K562 (cell line): ENCODE measurements around the gene PIK3R2. TPM values are rescaled to one million over a fixed set of nuclear protein-coding genes. Genes with fewer than 3 reads are reported as not detected.

Experiments
- ATAC-seq: fragments of 200-7000 bp; cut with Tn5 transposase; 3 replicates; pipeline ENCODE4 v1.9.1; 2020; ENCODE audit warnings: moderate library complexity
- BruUV-seq: library from RNA; stranded (reverse); fragments of 400-500 nt; replicated peaks from 2 replicates; lab custom pipeline; 2021; lab: Mats Ljungman, UMichigan
- CTCF ChIA-PET: fragments of 300-600 bp; formaldehyde crosslinking; extraction: SDS; loops from one replicate; lab custom pipeline; 2021; ENCODE audit warnings: low intra/inter-chr PET ratio; lab: Yijun Ruan, JAX
- POLR2A ChIA-PET: fragments of 300-600, 350-650 bp; sonication (Branson Sonifier 250); formaldehyde crosslinking; extraction: SDS; loops from one replicate; lab custom pipeline; 2021; ENCODE audit warnings: antibody characterized with exemption, inconsistent platforms; lab: Yijun Ruan, JAX
- DNase-seq, 4 experiments: peaks; one replicate each; pipeline versions ENCODE4 v3.0.0 to v3.0.0-alpha.2; 2011 to 2018; ENCODE audit warnings: low spot score in 3 of 4, mixed read lengths in 3 of 4; ENCODE audit errors: extremely low read depth in 1 of 4
- FAIRE-seq: peaks from 2 replicates; lab custom pipeline; 2011; peaks lifted over from hg19 to GRCh38; lab: Jason Lieb, UNC
- H2AFZ ChIP-seq: 2 replicates; pipeline ENCODE4 v1.6.0; 2011; ENCODE audit warnings: low read depth, low read length, control low read depth, inconsistent platforms
- H3K27ac ChIP-seq: fragments of 200-600 bp; 3 replicates; pipeline ENCODE4 v1.8.0; 2011; ENCODE audit warnings: low read depth, mild to moderate bottlenecking, control low read depth, inconsistent platforms, low read length, moderate library complexity, mixed read lengths; ENCODE audit errors: extremely low read depth
- H3K27me3 ChIP-seq, 2 experiments: fragments of 300-600 bp in 1 of 2; 2 replicates in 1 of 2; 3 replicates in 1 of 2; pipeline versions ENCODE4 v1.6.0 to v1.8.0; 2011; ENCODE audit warnings: inconsistent platforms in 2 of 2, low read length in 2 of 2, mild to moderate bottlenecking in 1 of 2, mixed read lengths in 1 of 2, moderate library complexity in 1 of 2; ENCODE audit not compliant: control insufficient read depth in 2 of 2, insufficient read depth in 2 of 2
- H3K36me3 ChIP-seq: fragments of 300-600 bp; 3 replicates; pipeline ENCODE4 v1.8.0; 2011; ENCODE audit warnings: mild to moderate bottlenecking, low read length, inconsistent platforms; ENCODE audit not compliant: control insufficient read depth, insufficient read depth
- H3K4me1 ChIP-seq, 2 experiments: fragments of 200-600 bp in 1 of 2; replicated peaks in 1 of 2; 2 replicates in 1 of 2; 3 replicates in 1 of 2; pipeline versions ENCODE4 v1.5.1 to v1.8.0; 2011; ENCODE audit warnings: inconsistent platforms in 2 of 2, low read length in 2 of 2, mild to moderate bottlenecking in 1 of 2, mixed read lengths in 1 of 2, moderate library complexity in 1 of 2; ENCODE audit not compliant: control insufficient read depth in 2 of 2, insufficient read depth in 2 of 2
- H3K4me2 ChIP-seq: 2 replicates; pipeline ENCODE4 v1.6.1; 2011; ENCODE audit warnings: low read length, control low read depth, inconsistent platforms, mixed read lengths; ENCODE audit not compliant: insufficient read depth
- H3K4me3 ChIP-seq: fragments of 200-600 bp; sonication (generic), shearing (Covaris generic); 2 replicates; pipeline ENCODE4 v1.5.1; 2016; ENCODE audit warnings: control low read depth, inconsistent platforms
- H3K79me2 ChIP-seq: fragments of 200-600 bp; 3 replicates; pipeline ENCODE4 v1.8.0; 2011; ENCODE audit warnings: low read length, inconsistent platforms; ENCODE audit not compliant: control insufficient read depth, insufficient read depth
- H3K9ac ChIP-seq, 2 experiments: 2 replicates each; pipeline versions ENCODE4 v1.6.0 to v1.6.1; 2011; ENCODE audit warnings: low read depth in 2 of 2, low read length in 2 of 2, control low read depth in 1 of 2, inconsistent platforms in 1 of 2, mild to moderate bottlenecking in 1 of 2, mixed read lengths in 1 of 2; ENCODE audit not compliant: insufficient read depth in 1 of 2
- H3K9me1 ChIP-seq: one replicate; pipeline ENCODE4 v1.6.0; 2011; ENCODE audit warnings: inconsistent platforms, mild to moderate bottlenecking, low read length, moderate library complexity; ENCODE audit not compliant: control insufficient read depth, insufficient read depth
- H3K9me3 ChIP-seq: replicated peaks from 2 replicates; pipeline ENCODE4 v1.5.1; 2011; ENCODE audit warnings: low read depth, low read length, inconsistent platforms; ENCODE audit not compliant: control insufficient read depth, insufficient read depth
- H4K20me1 ChIP-seq: replicated peaks from 2 replicates; pipeline ENCODE4 v1.6.1; 2011; ENCODE audit warnings: low read length, inconsistent platforms, mixed read lengths; ENCODE audit not compliant: control insufficient read depth, insufficient read depth
- NCOA4 ChIP-seq: fragments of 450-650 bp; IDR thresholded peaks from 2 replicates; pipeline ENCODE4 v1.6.1; 2018; ENCODE audit warnings: mild to moderate bottlenecking; ENCODE audit not compliant: partially characterized antibody
- NR2C2 ChIP-seq, 2 experiments: fragments of 200-800 bp in 1 of 2; sonication (Bioruptor generic) in 1 of 2; sonication (generic) in 1 of 2; formaldehyde crosslinking in 1 of 2; IDR thresholded peaks; 2 replicates each; pipeline versions ENCODE4 v1.6.1 to v1.8.0; 2016 to 2022; ENCODE audit warnings: mild to moderate bottlenecking in 1 of 2, missing compliant biosample characterization in 1 of 2, missing genetic modification characterization in 1 of 2, missing genetic modification reagents in 1 of 2
- PHB ChIP-seq: fragments of 250-450 bp; sonication (Bioruptor Pico); IDR thresholded peaks from 2 replicates; pipeline ENCODE4 v1.5.0; 2021
- PRMT5 ChIP-seq: sonication (generic); formaldehyde crosslinking; IDR thresholded peaks from 2 replicates; pipeline ENCODE4 v1.5.0; 2020; ENCODE audit warnings: missing genetic modification reagents
- RBM17 ChIP-seq: fragments of 200-400 bp; formaldehyde crosslinking; IDR thresholded peaks from 2 replicates; pipeline ENCODE4 v1.6.1; 2017; ENCODE audit warnings: low read depth, mild to moderate bottlenecking, low read length, borderline replicate concordance
- SMAD4 ChIP-seq: fragments of 250-450 bp; sonication (Bioruptor Pico); conservative IDR thresholded peaks from 2 replicates; pipeline ENCODE4 v1.8.0; 2021; ENCODE audit warnings: inconsistent platforms, mild to moderate bottlenecking, moderate library complexity
- SMARCC2 ChIP-seq: fragments of 450-650 bp; IDR thresholded peaks from 2 replicates; pipeline ENCODE4 v1.6.1; 2017; ENCODE audit warnings: antibody characterized with exemption, moderate library complexity, mild to moderate bottlenecking, low read depth
- ZBTB8A ChIP-seq: fragments of 450-650 bp; IDR thresholded peaks from 2 replicates; pipeline ENCODE4 v1.6.1; 2018; ENCODE audit warnings: mild to moderate bottlenecking, moderate library complexity; ENCODE audit not compliant: partially characterized antibody
- ZNF41 ChIP-seq: fragments of 250-450 bp; sonication (Bioruptor Pico); conservative IDR thresholded peaks from 2 replicates; pipeline ENCODE4 v1.4.0; 2020; ENCODE audit warnings: mild to moderate bottlenecking
- ZNF445 ChIP-seq: fragments of 250-450 bp; sonication (Bioruptor Pico); IDR thresholded peaks from 2 replicates; pipeline ENCODE4 v1.4.0; 2020; ENCODE audit warnings: low read depth, mild to moderate bottlenecking, moderate library complexity
- ZNF586 ChIP-seq: fragments of 450-650 bp; formaldehyde crosslinking; conservative IDR thresholded peaks from 2 replicates; pipeline ENCODE4 v1.4.0; 2020; ENCODE audit warnings: mild to moderate bottlenecking, moderate library complexity
- WGBS: fragments of 100-300 bp; shearing (Covaris generic); methylation state at CpG from one replicate; pipeline ENCODE4 v1.1.6; 2016; ENCODE audit warnings: low coverage, mixed read lengths; ENCODE audit not compliant: insufficient coverage; ENCODE audit errors: missing lambda C conversion rate; 5-methylcytosine and 5-hydroxymethylcytosine counted together
- in situ Hi-C: fragments of 300-500 bp; cut with MboI; formaldehyde crosslinking; loops from 4 replicates; pipeline ENCODE4 v1.15.0; 2018; ENCODE audit warnings: inconsistent platforms, mixed read lengths
- intact Hi-C: fragments of 100-400 bp; cut with micrococcal nuclease; formaldehyde crosslinking; loops from 2 replicates; pipeline ENCODE4 v1.14.2; 2022
- polyA plus RNA-seq, 8 experiments: library from polyadenylated mRNA; depleted of rRNA in 4 of 8; stranded (reverse) in 5 of 8; unstranded in 3 of 8; fragments of >200 nt; fragmentation: Nextera tagmentation in 2 of 8; fragmentation: Illumina TruSeq in 1 of 8; extraction: Ambion mirVana in 2 of 8; extraction: Trizol in 1 of 8; gene quantifications; 2 replicates each; pipeline versions ENCODE4 v1.2.1 to v1.2.3, GENCODE V29; 2011 to 2014; ENCODE audit warnings: inconsistent platforms in 1 of 8, missing spikeins in 1 of 8
- total RNA-seq, 7 experiments: library from RNA; depleted of rRNA in 6 of 7; stranded (reverse); fragments of >200 nt in 6 of 7; fragmentation: Illumina TruSeq in 2 of 7; extraction: Trizol in 2 of 7; gene quantifications; 2 replicates each; pipeline versions ENCODE4 v1.2.1 to v1.2.3, GENCODE V29; 2011 to 2021; ENCODE audit warnings: low replicate concordance in 1 of 7
- TF ChIP-seq, protein P1 (sequence below): sonication (generic); formaldehyde crosslinking; IDR thresholded peaks from 2 replicates; pipeline ENCODE4 v1.8.0; 2022; ENCODE audit warnings: missing genetic modification reagents, mild to moderate bottlenecking, moderate library complexity, borderline replicate concordance
- TF ChIP-seq, protein P2 (sequence below): sonication (generic); formaldehyde crosslinking; IDR thresholded peaks from 2 replicates; pipeline ENCODE4 v1.8.0; 2022; ENCODE audit warnings: missing genetic modification reagents, mild to moderate bottlenecking, borderline replicate concordance
- TF ChIP-seq, protein P3 (sequence below): fragments of 250-450 bp; sonication (Bioruptor Pico); IDR thresholded peaks from 2 replicates; pipeline ENCODE4 v1.4.0; 2020

Gene PIK3R2
- total and polyA plus RNA-seq, 9 of the 15 experiments (the other 6 are each of a cell fraction or from before 2014, with no cell fraction given), result 0.39 to 37.9 (median 5.3) TPM

DNA sequence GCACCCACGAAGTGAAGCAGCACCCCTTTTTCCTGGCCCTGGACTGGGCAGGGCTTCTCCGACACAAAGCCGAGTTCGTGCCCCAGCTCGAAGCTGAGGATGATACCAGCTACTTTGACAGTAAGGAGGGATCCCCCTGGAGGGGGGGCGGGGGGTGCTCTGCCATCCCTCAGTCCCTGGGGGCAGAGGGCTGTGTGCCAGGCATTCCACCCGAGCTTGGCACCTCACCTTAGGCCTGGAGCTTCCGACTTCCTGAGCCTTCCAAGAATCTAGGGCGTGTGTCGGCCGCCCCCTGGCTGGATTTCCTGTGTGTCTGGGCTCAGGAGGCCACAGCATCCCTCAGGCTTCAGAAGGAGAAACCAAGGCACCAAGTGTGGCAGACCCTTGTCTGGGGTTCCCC is 15.7 kb upstream of the PIK3R2 start:
- Histone ChIP-seq H4K20me1 (no peaks in the 10 kb centered on the region), H3K4me1 (no peaks in the 10 kb centered on the region; a peak in 2 of 5 replicates), H3K9me3 (no peaks in the 10 kb centered on the region), H2AFZ (no peak overlapping the region), H3K27ac (no peak overlapping the region), H3K36me3 (peaks cover 36% of the 10 kb centered on the region; the same call in 2 of the 3 replicates), H3K4me2 (no peak overlapping the region), H3K9ac (0 out of 4 replicates have a peak overlapping the region, but pooled peaks of 1 of the 2 experiments have one; percentile 6), H3K27me3 (no peaks in the 10 kb centered on the region), H3K4me3 (no peak overlapping the region), H3K79me2 (no peaks in the 10 kb centered on the region)
- no peak for DNase-seq
- BruUV-seq, result no TSS peak
- no peak for ATAC-seq
- ChIA-PET POLR2A (interaction anchor here (0.6 to 1.9 kb wide), 3 partner anchors 9 to 94 kb away, joined by 3 to 4 read pairs (median 3); no protein-coding TSS in a partner anchor), CTCF (no interaction called here)
- in situ Hi-C loops, result no loop called here
- 83% methylated on average over 9 of the region's 11 CpGs for whole genome bisulfite sequencing
- FAIRE-seq, result no peak
- intact Hi-C loops, result no loop called here
- TF ChIP-seq ZNF445 (CRISPR knock-in tag) (no peak), PRMT5 (no peak), ZNF586 (no peak), ZBTB8A (no peak), PHB (no peak), SMAD4 (CRISPR knock-in tag) (no peak), ZNF41 (CRISPR knock-in tag) (no peak), RBM17 (no peak), SMARCC2 (no peak), NR2C2 (CRISPR knock-in tag; IDR thresholded peaks at IDR 0.05) (no peak), NR2C2 (tag; IDR thresholded peaks at IDR 0.05) (no peak), NCOA4 (no peak)
- TF ChIP-seq, protein P1, sequence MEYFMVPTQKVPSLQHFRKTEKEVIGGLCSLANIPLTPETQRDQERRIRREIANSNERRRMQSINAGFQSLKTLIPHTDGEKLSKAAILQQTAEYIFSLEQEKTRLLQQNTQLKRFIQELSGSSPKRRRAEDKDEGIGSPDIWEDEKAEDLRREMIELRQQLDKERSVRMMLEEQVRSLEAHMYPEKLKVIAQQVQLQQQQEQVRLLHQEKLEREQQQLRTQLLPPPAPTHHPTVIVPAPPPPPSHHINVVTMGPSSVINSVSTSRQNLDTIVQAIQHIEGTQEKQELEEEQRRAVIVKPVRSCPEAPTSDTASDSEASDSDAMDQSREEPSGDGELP, result no peak
- TF ChIP-seq, protein P2, sequence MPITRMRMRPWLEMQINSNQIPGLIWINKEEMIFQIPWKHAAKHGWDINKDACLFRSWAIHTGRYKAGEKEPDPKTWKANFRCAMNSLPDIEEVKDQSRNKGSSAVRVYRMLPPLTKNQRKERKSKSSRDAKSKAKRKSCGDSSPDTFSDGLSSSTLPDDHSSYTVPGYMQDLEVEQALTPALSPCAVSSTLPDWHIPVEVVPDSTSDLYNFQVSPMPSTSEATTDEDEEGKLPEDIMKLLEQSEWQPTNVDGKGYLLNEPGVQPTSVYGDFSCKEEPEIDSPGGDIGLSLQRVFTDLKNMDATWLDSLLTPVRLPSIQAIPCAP (CRISPR knock-in tag), result no peak
- TF ChIP-seq, protein P3, sequence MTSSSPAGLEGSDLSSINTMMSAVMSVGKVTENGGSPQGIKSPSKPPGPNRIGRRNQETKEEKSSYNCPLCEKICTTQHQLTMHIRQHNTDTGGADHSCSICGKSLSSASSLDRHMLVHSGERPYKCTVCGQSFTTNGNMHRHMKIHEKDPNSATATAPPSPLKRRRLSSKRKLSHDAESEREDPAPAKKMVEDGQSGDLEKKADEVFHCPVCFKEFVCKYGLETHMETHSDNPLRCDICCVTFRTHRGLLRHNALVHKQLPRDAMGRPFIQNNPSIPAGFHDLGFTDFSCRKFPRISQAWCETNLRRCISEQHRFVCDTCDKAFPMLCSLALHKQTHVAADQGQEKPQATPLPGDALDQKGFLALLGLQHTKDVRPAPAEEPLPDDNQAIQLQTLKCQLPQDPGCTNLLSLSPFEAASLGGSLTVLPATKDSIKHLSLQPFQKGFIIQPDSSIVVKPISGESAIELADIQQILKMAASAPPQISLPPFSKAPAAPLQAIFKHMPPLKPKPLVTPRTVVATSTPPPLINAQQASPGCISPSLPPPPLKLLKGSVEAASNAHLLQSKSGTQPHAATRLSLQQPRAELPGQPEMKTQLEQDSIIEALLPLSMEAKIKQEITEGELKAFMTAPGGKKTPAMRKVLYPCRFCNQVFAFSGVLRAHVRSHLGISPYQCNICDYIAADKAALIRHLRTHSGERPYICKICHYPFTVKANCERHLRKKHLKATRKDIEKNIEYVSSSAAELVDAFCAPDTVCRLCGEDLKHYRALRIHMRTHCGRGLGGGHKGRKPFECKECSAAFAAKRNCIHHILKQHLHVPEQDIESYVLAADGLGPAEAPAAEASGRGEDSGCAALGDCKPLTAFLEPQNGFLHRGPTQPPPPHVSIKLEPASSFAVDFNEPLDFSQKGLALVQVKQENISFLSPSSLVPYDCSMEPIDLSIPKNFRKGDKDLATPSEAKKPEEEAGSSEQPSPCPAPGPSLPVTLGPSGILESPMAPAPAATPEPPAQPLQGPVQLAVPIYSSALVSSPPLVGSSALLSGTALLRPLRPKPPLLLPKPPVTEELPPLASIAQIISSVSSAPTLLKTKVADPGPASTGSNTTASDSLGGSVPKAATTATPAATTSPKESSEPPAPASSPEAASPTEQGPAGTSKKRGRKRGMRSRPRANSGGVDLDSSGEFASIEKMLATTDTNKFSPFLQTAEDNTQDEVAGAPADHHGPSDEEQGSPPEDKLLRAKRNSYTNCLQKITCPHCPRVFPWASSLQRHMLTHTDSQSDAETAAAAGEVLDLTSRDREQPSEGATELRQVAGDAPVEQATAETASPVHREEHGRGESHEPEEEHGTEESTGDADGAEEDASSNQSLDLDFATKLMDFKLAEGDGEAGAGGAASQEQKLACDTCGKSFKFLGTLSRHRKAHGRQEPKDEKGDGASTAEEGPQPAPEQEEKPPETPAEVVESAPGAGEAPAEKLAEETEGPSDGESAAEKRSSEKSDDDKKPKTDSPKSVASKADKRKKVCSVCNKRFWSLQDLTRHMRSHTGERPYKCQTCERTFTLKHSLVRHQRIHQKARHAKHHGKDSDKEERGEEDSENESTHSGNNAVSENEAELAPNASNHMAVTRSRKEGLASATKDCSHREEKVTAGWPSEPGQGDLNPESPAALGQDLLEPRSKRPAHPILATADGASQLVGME (CRISPR knock-in tag), result no peak
- TF ChIP-seq, all 486 proteins: peak for 0
- no peaks in the 10 kb centered on the region for H3K9me1 ChIP-seq
